HT-29 (cell line): ENCODE data around the gene CASR. TPM values are rescaled to one million over a fixed set of nuclear protein-coding genes. Genes with fewer than 3 reads are reported as not detected.

Experiments used
- DNase-seq: peaks from one replicate; pipeline ENCODE4 v3.0.0-alpha.2; 2015; ENCODE audit warnings: low spot score
- total RNA-seq: library from RNA; depleted of rRNA; stranded (reverse); fragments of >200 nt; shearing (Covaris generic); gene quantifications from 2 replicates; pipeline ENCODE4 v1.2.3, GENCODE V29; 2014

Gene CASR
- total RNA-seq, 1 experiment from 2014 or later: not detected

DNA sequence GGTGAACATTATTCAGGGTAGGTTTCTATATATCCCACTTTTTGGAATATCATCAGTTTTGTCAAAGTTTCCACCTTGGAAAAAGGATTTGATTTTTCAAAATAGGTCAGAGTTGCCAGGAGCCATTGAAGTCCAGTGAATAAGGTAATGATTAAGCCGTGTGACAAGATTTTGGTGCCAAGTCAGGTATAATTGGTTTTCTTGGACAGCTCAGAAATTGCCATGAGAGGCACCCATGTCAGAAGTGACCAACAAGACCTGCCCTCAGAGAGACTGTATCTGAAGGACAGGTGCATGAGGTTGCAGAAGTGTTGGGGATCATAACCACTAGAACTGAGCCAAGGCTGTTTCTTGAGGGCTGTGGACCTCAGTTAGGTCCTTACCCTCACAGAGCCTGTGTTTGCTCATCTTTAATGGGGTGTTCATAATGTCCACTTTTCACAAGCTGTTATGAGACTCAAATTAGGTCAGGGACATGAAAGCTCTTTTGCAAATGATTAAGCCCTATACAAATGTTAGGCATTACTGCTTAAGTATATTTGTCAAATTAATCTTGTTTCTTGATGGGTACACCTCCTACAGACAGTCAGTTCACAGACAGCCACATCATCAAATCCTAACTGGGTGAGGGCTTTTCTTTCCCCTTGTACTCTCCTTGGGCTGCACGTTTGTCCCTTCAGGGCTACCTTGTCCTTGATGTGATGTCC lies 32.3 kb downstream of the CASR start:
- no peak for DNase-seq

DNA sequence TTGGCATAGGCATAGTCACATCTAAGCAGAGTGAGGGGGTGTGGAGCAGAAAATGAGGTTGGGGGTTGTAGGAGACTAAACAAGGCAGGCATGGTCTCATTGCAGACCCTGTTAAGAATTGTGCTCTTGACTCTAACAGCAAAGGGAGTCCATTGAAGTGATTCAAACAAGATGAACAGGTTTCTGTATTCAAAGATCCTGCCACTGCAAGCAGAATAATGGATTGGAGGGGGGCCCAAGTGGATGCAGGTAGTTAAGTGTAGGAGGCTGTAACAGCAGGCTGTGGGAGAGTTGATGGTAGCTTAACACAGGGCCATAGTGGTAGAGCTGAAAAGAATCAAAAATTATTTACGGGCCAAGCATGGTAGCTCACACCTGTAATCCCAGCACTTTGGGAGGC lies 34.4 kb downstream of the CASR start:
- DNase-seq: no peak

DNA sequence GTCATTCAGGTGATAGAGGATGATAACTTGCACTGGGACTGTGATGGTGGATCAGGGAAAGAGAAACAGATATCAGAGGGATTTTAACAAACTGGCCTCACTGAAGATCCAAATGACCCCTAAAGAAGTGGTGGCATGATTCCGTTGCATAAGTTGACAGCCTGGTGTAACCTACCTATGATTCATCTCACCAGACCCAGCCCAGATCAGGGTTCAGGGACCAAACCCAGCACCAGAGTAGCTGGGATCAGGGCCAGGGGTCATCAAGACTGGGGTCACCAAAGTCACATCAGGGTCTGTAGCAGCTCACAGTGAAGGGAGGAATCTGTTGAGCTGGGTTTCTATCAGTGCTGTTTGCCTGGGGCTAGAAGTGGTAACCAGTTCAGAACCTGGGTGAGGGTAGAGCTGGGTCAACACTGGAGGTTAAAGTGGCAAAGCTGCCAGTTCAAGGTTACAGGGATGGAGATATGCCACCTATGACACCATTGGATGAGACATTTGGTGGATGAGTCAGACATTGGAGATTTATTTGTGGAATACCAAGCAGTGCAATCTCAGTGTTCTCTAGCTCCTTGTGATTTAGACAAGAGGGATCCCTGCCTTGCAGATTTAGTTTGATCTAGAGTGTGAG lies 35.9 kb downstream of the CASR start:
- DNase-seq: no peak

DNA sequence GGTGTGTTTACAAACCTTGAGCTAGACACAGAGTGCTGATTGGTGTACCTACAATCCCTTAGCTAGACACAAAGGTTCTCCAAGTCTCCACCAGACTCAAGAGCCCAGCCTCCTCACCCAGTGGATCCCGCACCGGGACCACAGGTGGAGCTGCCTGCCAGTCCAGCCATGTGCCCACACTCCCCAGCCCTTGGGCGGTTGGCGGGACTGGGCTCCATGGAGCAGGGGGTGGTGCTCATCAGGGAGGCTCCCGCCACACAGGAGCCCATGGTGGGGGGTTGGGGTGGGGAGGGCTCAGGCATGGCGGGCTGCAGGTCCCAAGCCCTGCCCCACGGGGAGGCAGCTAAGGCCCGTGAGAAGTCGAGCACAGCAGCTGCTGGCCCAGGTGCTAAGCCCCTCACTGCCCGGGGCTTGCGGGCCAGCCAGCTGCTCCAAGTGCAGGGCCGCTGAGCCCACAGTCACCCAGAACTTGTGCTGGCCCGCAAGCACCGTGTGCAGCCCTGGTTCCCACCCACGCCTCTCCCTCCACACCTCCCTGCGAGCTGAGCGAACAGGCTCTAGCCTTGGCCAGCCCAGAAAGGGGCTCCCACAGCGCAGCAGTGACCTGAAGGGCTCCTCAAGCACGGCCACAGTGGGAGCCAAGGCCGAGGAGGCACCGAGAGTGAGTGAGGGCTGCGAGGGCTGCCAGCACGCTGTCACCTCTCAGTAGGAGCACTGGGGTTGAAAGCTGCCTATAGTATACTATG lies 43.7 kb downstream of the CASR start:
- DNase-seq: no peak

DNA sequence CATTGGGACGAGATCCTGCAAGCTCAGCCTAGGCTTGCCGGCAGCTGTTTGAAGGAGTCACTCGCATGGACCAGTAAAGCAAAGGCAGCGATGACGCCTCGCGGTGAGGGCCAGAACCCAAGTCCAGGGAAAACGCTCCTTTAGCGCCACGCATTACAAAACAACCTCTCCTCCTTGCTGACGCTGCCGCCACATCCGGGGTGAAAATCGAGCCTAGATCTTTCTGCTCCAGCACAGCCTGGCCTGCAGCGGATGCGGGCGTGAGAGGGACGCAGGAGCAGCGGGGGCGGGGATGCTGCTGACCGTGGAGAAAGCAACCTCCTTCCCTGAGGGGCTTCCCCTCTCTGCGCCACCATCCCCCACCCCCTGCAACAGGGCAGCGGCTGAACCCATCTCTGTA lies 46.7 kb downstream of the CASR start:
- DNase-seq: no peak

DNA sequence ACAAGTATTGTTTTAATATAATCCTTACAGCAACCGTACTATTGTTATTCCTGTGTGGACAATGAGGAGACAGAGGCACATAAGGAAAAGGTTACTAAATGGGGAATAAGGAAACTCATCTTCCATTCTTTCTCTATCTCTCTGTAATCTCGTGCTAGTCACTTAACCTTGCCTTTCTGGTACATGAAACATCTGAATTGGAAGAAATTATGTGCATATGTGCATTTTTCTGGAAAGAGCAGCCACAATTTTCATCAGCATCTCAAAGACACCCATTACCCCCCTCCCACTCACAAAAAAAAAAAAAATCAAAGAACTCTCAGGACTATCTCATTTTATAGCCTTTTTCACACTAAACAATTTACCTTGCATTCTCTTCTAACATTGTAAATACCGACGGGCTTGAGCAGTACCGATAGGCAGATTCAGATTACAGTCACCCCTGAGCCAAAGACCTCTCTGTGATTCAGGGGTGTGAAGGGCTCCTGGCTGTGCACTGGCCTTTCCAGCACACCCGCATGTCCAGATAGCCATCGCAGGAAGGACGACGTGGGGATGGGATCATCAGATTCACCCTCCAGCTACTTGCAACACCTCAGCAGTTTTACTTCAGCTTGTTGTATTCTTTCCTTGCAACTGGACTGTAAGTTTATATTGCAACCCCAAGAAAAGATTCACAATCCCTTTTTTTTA lies 48.1 kb downstream of the CASR start:
- DNase-seq: no peak

DNA sequence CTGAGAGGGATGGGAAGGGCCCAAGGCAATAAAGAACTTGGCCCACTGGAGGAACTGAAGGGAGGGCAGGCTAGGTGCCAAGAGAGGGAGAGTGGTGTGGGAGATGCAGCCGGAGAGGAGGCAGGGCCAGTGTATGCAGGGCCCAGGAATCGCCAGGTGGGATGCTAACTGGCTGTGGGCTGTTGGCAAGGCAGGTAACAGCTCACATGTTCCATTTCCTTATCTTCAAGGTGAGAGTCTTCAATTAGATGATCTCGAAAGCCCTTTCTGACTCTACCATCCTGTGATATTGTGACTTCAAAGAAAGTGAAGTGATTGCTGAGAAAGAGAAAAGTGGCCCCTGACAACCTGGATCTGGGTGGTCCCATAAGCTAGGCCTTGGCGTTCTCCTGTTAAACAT lies 49.0 kb downstream of the CASR start:
- no peak for DNase-seq

DNA sequence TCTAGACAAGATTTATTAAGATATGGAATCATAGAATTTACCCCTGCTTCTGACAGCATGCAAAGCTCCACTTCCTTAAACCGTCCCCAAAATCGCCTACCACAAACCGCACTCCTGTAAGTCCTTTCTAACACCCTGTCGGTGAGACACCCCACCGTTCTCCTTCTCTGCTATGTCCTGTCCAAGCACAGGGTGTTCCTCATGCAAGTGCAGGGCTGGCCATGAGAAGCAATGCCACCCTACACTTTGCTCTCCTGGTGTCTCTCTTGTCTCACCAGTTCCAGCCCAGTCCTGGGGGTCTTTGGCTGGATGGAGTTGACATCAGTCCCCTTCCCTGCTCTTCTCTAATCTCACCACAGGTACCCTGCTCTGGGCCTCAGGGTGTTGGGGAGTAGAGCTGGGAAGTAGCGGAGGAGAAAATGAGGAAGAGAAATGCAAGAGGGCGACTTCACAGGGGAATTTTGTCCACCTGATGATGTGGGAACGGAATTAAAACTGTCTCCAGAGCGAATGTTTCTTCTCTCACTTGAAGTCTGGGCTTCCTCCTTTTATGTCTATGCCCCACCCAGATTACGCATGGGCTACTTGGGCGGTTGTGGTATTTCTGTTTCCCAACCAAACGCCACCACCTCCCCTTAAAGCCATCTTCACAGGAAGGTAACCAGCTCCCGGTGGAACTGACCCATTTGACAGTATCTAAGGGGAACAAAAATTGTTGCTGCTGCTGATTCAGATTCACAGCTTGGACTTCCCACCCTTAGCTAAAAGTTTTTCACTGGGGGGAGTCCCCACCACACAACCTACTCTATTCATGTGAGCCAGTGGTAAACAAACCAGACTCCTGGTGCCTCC lies 49.9 kb downstream of the CASR start:
- no peak for DNase-seq

DNA sequence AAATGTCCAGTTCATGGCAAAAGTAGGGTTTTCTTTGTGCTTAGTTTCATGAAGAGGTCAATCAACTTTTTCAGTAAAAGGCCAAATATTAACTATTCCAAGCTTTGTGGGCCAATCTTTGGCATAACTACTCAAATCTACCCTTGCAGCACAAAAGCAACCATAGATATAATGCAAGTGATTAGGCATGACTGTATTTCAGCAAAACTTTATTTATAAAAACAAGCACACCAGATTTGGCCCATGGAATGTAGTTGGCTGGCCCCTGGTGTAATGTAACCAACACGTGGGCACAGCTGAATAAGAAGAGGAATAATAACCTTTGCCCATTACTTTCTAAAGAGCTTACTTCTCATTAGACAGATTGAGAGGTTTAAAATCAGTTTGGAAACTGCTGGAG lies 50.6 kb downstream of the CASR start:
- no peak for DNase-seq

DNA sequence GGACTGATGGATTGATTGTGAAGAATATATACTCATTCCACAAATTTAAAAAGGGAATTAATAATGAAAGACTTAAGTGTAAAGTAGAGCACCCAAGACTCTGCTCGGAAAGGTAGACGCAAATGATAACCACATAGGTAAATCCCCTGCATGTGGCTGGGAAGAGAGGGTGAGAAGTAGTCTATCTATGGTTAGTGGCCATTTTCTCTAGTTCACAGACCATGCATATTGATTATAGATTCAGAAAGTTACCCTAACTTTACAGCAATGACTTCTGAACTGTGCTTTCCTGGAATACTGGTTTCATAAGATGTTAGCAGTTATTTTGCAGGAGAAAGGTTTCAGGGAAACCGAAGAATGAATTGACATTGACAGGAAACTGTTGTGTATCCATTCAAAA lies 51.7 kb downstream of the CASR start:
- DNase-seq: no peak

DNA sequence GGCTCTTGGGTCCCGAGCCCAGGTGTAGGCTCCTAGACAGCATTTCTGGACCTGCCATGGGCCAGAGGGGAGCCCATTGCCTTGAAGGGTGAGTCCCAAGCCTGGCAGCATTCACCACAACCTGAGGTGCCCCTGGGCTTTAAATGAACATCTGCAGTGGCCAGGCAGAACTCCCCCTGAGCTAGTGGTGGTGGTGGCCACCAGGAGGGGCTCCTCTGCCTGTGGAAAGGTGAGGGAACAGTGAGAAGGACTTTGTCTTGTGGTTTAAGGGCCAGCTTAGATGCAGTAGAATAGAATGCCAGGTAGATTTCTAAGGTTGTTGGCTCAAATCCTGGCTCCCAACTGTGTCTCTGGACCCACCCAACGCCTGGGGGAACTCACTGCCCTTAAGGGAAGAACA lies 55.6 kb downstream of the CASR start:
- DNase-seq: no peak

DNA sequence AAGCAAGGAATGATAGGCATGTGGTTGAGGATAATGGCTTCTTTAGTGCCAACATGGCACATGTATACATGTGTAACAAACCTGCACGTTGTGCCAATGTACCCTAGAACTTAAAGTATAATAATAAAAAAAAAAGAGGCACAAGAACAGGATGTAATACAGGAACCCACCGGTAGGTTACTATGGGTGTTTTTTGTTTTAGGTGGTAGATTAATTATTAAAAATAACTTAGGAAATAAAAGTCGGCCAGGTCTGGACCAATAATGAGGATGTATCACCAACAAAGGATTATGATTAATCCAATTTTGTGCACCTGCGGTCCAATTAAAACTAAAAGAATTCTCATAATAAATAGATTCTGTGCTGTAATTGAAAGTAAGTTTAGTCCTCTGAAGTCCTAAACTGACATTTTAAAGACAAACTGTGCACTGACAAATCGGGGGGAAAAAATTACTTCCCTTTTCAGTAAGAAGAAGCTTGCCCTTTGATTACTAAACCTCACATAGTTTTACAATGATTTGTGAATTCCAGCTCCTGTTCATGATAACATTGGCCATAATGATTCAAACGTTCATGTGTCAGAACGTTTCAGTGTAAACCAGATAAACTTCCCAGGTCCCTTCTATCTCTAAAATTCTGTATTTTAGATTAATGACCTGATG lies 62.2 kb downstream of the CASR start:
- peak; percentile 22 for DNase-seq

DNA sequence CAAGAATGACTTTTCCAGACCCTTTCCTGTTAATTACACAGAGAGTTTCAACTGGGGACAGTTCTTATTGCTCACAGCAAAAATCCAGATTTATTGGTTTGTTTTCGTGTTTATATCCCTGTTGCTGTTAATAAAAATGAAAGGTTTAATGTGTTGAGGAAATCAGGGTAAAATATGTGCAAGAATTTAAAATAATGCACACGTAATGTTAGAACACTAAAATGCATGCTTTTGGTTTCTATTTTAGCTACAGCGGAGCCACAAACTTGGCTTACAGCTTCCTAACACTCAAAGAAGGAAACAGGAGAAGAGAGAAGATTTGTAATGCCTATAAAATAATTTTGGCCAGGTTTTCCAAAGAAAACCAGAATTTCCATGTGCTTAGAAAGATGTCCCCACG lies 62.7 kb downstream of the CASR start:
- no peak for DNase-seq

DNA sequence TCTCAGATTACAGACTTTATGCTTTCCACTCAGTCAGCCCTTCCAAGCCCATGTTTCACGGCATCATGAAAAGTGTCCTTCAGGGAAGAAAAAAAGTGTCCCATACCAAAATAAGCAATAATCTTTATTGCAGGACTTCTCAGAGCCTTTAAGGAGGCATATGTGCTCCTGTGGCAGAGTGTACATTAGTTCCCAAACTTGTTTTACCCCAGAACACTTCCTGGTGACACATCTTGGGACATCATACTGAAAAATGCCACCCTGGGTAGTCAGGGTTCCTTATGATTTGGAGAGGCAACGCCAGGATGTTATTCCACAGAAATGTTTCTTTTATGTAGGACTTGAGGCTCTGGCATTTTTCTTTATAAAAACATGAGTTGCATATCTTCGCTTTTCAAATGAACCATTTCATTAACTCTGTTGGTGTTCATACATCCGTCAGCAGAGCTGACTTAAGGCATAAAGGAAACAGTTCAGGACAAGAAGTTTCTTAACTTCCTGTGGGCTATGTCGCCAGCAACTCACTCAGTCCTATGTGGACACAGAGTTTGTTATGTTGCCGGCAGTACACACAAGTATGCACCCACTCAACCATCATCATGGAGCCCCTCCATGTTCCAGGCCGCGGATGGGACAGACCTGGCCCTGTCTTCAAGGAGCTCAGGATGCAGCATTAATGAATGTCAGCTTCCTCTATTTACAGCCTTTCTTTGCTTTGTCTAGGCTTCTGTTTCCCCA lies 63.8 kb downstream of the CASR start:
- DNase-seq: no peak

DNA sequence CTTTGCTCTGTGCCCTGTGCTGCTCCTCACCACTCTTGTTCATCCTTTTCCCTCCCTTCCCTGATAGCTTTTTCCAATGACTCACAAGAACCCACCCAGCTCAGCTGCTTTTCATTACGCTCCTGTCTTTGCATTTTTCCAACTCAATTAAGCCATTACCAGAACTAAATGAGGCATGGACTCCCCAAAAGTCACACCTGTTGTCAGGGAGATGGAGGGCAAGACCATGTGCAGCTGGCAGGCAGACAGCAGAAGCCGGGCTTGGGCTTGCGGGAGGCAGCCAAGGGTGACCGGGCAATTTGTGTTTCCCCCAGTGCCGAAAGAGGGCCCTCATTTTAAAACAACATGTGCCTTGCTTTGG lies 64.3 kb downstream of the CASR start:
- DNase-seq: no peak

DNA sequence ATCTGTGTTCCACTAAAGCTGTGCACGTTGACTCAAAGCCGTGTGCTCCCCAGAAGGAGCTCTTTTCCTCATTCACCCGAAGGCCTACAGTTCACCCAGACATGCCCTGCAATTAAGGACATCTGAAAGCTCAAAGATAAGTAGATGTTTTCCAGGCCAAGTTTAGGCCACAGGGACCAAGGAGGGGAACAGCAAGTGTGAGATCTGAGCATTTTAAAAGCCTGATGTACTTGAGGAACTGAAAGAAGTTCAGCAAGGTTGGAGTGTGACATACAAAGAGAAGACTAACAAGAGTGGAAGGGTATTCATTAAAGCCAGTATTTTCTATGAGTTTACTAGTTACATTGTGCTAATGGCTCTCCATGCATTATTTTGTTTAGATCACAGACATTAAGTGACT lies 68.0 kb downstream of the CASR start:
- DNase-seq: no peak

DNA sequence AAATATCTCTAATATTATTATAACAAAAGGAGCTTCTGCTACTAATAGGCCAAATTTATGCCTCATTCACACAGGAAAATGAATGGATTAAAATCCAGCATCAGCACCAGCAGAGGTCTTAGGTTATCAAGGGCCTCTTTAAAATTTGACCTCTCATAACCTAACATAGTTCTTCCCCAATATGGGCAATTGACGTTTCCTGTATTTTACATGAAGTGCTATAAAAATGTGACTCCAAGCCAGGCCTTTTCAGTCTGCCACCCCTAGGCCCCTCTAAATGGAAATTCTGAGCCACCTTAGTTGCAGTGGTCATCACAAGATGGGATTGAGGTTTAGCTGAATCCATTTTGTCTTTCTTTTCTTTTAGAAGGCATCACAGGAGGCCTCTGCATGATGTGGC lies 70.1 kb downstream of the CASR start:
- DNase-seq: no peak

DNA sequence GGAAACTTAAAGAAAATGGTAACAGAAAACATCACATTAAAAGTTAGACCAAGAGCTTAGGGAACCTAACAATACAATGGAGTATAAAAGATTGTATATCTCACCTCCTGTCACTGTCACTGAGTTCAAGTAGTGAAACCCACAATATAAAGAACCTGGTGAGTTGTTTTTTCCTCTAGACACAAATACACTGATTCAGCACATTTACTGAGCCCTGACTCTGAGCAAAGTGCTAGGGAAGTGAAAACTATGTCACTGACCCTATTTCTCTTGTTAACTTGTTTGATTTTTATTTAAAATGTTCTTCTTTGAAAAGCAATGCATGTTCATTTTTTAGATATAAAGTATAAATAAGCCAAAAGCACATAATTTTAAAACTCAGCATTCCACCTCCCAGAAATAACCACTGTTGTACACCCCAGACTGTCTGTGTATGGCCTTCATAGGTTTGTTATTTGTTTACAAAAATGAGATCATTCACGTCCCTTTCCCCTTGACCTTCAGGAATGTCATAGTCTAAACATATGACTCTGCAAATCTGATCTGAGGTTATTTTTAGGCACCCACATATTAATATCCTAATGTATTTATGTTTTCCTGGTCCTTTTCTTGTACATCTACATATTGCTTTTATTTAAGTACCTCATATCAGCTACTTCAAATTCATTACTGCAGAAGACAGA lies 72.4 kb downstream of the CASR start:
- DNase-seq: no peak

DNA sequence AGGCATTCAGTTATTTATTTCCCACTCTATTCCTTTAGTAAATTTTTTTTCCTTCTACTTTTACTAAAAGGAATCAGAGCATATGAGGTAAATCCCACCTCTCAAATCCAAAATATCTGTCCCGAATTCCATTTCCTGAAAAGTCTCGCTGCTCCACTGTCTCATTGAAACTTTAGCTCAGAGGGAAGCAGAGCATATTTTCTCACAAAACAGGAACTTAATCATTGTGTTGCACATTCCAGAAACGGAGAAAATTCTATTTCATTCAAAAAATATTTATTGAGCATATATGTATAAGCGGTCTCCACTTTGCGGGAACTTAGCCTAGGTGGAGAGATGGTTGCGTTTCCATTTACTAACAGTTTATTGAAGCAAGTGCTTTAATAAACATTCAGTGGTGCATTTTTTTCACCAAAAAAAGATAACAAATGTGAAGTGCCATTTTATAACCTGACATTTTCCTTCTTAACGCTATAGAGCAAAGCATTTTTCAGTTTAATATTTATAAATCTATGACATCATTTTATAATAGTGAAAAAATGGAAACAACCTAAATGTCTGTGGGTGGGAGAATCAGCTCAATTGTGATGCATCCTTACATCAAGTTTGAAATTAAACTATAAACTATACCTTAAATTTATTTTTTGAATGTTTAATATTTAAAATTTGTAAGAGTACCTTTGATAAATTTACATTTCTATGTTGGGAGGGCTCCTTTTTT lies 74.3 kb downstream of the CASR start:
- DNase-seq: no peak
